Hepatocyte (in vitro differentiated cells): ENCODE measurements around the gene WASHC4. TPM values are rescaled to one million over a fixed set of nuclear protein-coding genes. Genes with fewer than 3 reads are reported as not detected.
A peak's percentile ranks its signal among the peaks of the same experiment; 100 is the strongest.

Experiments used
- DNase-seq: peaks from one replicate; pipeline ENCODE4 v3.0.0-alpha.2; 2016; ENCODE audit warnings: low spot score
- H2AFZ ChIP-seq: fragments of 200-600 bp; sonication (generic); 2 replicates; pipeline ENCODE4 v1.6.0; 2016; ENCODE audit warnings: antibody characterized with exemption, mild to moderate bottlenecking
- H3K27ac ChIP-seq: fragments of 200-600 bp; sonication (generic); 2 replicates; pipeline ENCODE4 v1.5.1; 2016; ENCODE audit warnings: mild to moderate bottlenecking
- H3K27me3 ChIP-seq: fragments of 200-600 bp; sonication (generic); 2 replicates; pipeline ENCODE4 v1.6.1; 2016
- H3K36me3 ChIP-seq: fragments of 200-600 bp; sonication (generic); replicated peaks from 2 replicates; pipeline ENCODE4 v1.5.1; 2016; ENCODE audit warnings: low read depth; ENCODE audit not compliant: insufficient read depth
- H3K4me1 ChIP-seq: fragments of 200-600 bp; sonication (generic); 2 replicates; pipeline ENCODE4 v1.5.1; 2016; ENCODE audit warnings: mild to moderate bottlenecking, moderate library complexity; ENCODE audit not compliant: insufficient read depth
- H3K4me2 ChIP-seq: fragments of 200-600 bp; sonication (generic); 2 replicates; pipeline ENCODE4 v1.6.0; 2016
- H3K4me3 ChIP-seq: fragments of 200-600 bp; sonication (generic); 2 replicates; pipeline ENCODE4 v1.5.1; 2016; ENCODE audit warnings: mild to moderate bottlenecking
- H3K79me2 ChIP-seq: fragments of 200-600 bp; sonication (generic); 2 replicates; pipeline ENCODE4 v1.6.0; 2017; ENCODE audit warnings: mild to moderate bottlenecking
- H3K9me2 ChIP-seq: fragments of 200-600 bp; sonication (generic); replicated peaks from 2 replicates; pipeline ENCODE4 v1.6.0; 2017; ENCODE audit warnings: mild to moderate bottlenecking; ENCODE audit not compliant: insufficient read depth
- H3K9me3 ChIP-seq: fragments of 200-600 bp; sonication (generic); 2 replicates; pipeline ENCODE4 v1.5.1; 2016; ENCODE audit warnings: low read depth, mild to moderate bottlenecking
- H4K20me1 ChIP-seq: fragments of 200-600 bp; sonication (generic); 2 replicates; pipeline ENCODE4 v1.6.0; 2016; ENCODE audit warnings: mild to moderate bottlenecking; ENCODE audit not compliant: insufficient read depth, poor library complexity, severe bottlenecking
- CTCF ChIP-seq: fragments of 200-600 bp; sonication (generic); IDR thresholded peaks from 2 replicates; pipeline ENCODE4 v1.5.1; 2016; ENCODE audit warnings: antibody characterized with exemption, mild to moderate bottlenecking; ENCODE audit not compliant: poor library complexity
- EZH2 ChIP-seq: fragments of 200-600 bp; sonication (generic); IDR thresholded peaks from 2 replicates; pipeline ENCODE4 v1.6.1; 2016; ENCODE audit warnings: antibody characterized with exemption, mild to moderate bottlenecking, borderline replicate concordance
- EZH2phosphoT487 ChIP-seq: fragments of 200-600 bp; sonication (generic); IDR thresholded peaks from one replicate; pipeline ENCODE4 v1.6.1; 2018; ENCODE audit warnings: antibody characterized with exemption, mild to moderate bottlenecking, low read depth, moderate library complexity; ENCODE audit not compliant: unreplicated experiment, severe bottlenecking
- WGBS: methylation state at CpG from one replicate; pipeline ENCODE4 v1.1.6; 2016; ENCODE audit warnings: low lambda C conversion rate; ENCODE audit errors: missing lambda C conversion rate; 5-methylcytosine and 5-hydroxymethylcytosine counted together
- polyA plus RNA-seq: library from polyadenylated mRNA; unstranded; fragments of >200 nt; fragmentation: Nextera tagmentation; extraction: Ambion mirVana; gene quantifications from 2 replicates; pipeline ENCODE4 v1.2.1, GENCODE V29; 2016
- total RNA-seq: library from RNA; depleted of rRNA; stranded (reverse); fragments of >200 nt; gene quantifications from 2 replicates; pipeline ENCODE4 v1.2.3, GENCODE V29; 2014

Gene WASHC4
- total and polyA plus RNA-seq, 2 experiments from 2014 or later = 31.3 to 92.7 TPM

GRCh38 chr12:105099356-105099755, 8.2 kb upstream of the WASHC4 start:
- TF ChIP-seq EZH2 = no peak
- no peak overlapping the region for H2AFZ ChIP-seq

GRCh38 chr12:105100207-105100985, 7.1 kb upstream of the WASHC4 start:
- no peaks in the 10 kb centered on the region for H3K36me3 ChIP-seq
- H2AFZ ChIP-seq = no peak overlapping the region
- H4K20me1 ChIP-seq = no peaks in the 10 kb centered on the region
- H3K27ac ChIP-seq = no peak overlapping the region
- 96% methylated on average over 6 of the region's 7 CpGs for WGBS
- TF ChIP-seq CTCF (no peak), EZH2phosphoT487 (no peak)
- no peak overlapping the region for H3K4me3 ChIP-seq
- no peaks in the 10 kb centered on the region for H3K9me3 ChIP-seq
- no peaks in the 10 kb centered on the region for H3K4me1 ChIP-seq
- no peak overlapping the region for H3K4me2 ChIP-seq
- peak; percentile 18 for DNase-seq
- no peaks in the 10 kb centered on the region for H3K27me3 ChIP-seq
- H3K79me2 ChIP-seq = no peaks in the 10 kb centered on the region
- no peaks in the 10 kb centered on the region for H3K9me2 ChIP-seq

More at GRCh38 chr12:105099356-105099755, 8.2 kb upstream of the WASHC4 start:
- WGBS = 89% methylated on average over 1 of the region's 1 CpG
- Histone ChIP-seq H3K27ac (no peak overlapping the region), H3K36me3 (no peaks in the 10 kb centered on the region), H3K27me3 (no peaks in the 10 kb centered on the region), H3K4me1 (no peaks in the 10 kb centered on the region), H3K79me2 (no peaks in the 10 kb centered on the region), H3K4me3 (no peak overlapping the region), H3K9me3 (no peaks in the 10 kb centered on the region), H4K20me1 (no peaks in the 10 kb centered on the region), H3K4me2 (no peak overlapping the region), H3K9me2 (no peaks in the 10 kb centered on the region)
- DNase-seq = no peak

- Histone ChIP-seq H3K9me3 (no peaks in the 10 kb centered on the region), H3K79me2 (no peaks in the 10 kb centered on the region), H3K9me2 (no peaks in the 10 kb centered on the region), H2AFZ (no peak overlapping the region), H3K27ac (no peak overlapping the region), H3K4me2 (no peak overlapping the region), H4K20me1 (no peaks in the 10 kb centered on the region), H3K4me1 (no peaks in the 10 kb centered on the region), H3K27me3 (no peaks in the 10 kb centered on the region), H3K4me3 (no peak overlapping the region), H3K36me3 (no peaks in the 10 kb centered on the region)
- DNase-seq = no peak
- TF ChIP-seq EZH2 (no peak), CTCF (peak; percentile 43)
Observed at GRCh38 chr12:105100998-105101397, 6.5 kb upstream of the WASHC4 start.

- DNase-seq = no peak
- no peaks in the 10 kb centered on the region for H3K9me2 ChIP-seq
- no peak overlapping the region for H3K4me2 ChIP-seq
- no peaks in the 10 kb centered on the region for H4K20me1 ChIP-seq
- no peaks in the 10 kb centered on the region for H3K4me1 ChIP-seq
- no peak overlapping the region for H3K27ac ChIP-seq
- H3K36me3 ChIP-seq = no peaks in the 10 kb centered on the region
- H2AFZ ChIP-seq = no peak overlapping the region
- H3K4me3 ChIP-seq = no peak overlapping the region
- H3K79me2 ChIP-seq = no peaks in the 10 kb centered on the region
- no peaks in the 10 kb centered on the region for H3K27me3 ChIP-seq
- TF ChIP-seq EZH2 (no peak), CTCF (no peak), EZH2phosphoT487 (no peak)
- H3K9me3 ChIP-seq = no peaks in the 10 kb centered on the region
Observed at GRCh38 chr12:105102673-105103072, 4.9 kb upstream of the WASHC4 start.
